Right cardiac atrium (tissue), 5 donors: ENCODE results near the gene SAMD1. TPM values are rescaled to one million over a fixed set of nuclear protein-coding genes. Genes with fewer than 3 reads are reported as not detected.
"Not testable (repeated sequence)": the region's sequence is repeated elsewhere in the genome, so short reads cannot be mapped to it uniquely, and the experiment has no call there.

Source experiments
- ATAC-seq, 2 donors: fragments of 200-7000 bp; cut with Tn5 transposase; one replicate each; pipeline versions ENCODE4 v1.8.0 to v1.9.1; 2020; ENCODE audit warnings: moderate library complexity in 2 of 2, mild to moderate bottlenecking in 1 of 2
- DNase-seq, 3 donors: peaks; one replicate each; pipeline ENCODE4 v3.0.0-alpha.2; 2020
- H3K27ac ChIP-seq: one replicate; pipeline ENCODE4 v1.5.1; 2013; ENCODE audit warnings: mild to moderate bottlenecking, low read length, control low read depth, moderate library complexity
- H3K27me3 ChIP-seq: one replicate; pipeline ENCODE4 v1.6.1; 2013; ENCODE audit not compliant: control insufficient read depth, insufficient read depth
- H3K4me1 ChIP-seq: one replicate; pipeline ENCODE4 v1.6.1; 2013; ENCODE audit warnings: low read length; ENCODE audit not compliant: control insufficient read depth, insufficient read depth
- H3K4me3 ChIP-seq: one replicate; pipeline ENCODE4 v1.5.1; 2013; ENCODE audit warnings: low read length, control low read depth
- H3K9me3 ChIP-seq: one replicate; pipeline ENCODE4 v1.6.1; 2013; ENCODE audit warnings: low read length; ENCODE audit not compliant: control insufficient read depth
- WGBS: extraction: QIAGEN DNeasy Blood & Tissue Kit; methylation state at CpG from one replicate; pipeline ENCODE4 v1.1.7; 2013; 5-methylcytosine and 5-hydroxymethylcytosine counted together
- intact Hi-C, 4 donors: fragments of 100-400 bp; cut with DNase I; formaldehyde crosslinking; loops; one replicate each; pipeline versions ENCODE4 v1.11.0 to v1.14.0; 2022 to 2023
- polyA plus RNA-seq: library from polyadenylated mRNA; stranded (reverse); fragments of 200-250 nt; gene quantifications from one replicate; pipeline ENCODE4 v1.2.3, GENCODE V29; 2013
- total RNA-seq, 4 donors: library from RNA; stranded (reverse); fragmentation: NEBNext Ultra II Directional; extraction: Animal tissue kit (Norgen Biotek cat#: 25700); gene quantifications; one replicate each; pipeline ENCODE4 v1.2.1, GENCODE V29; 2021
- donor health status: healthy with polysubstance abuse.
- donor health status: DM: no; HTN: yes; CAD: no.
- donor health status: DM: no; HTN: no; CAD: no.
- donor health status: DM: no; HTN: yes; CAD: no; lungs with severe emphysema.
- donor health status: DM: yes; HTN: yes; CAD: no.

The SAMD1 gene
- total and polyA plus RNA-seq, 5 donors: 32.2 to 53.8 (median 40.6) TPM

GRCh38 chr19:14050512-14050911, 40.0 kb downstream of the SAMD1 start:
- DNase-seq (no peak), ATAC-seq (no peak)
- Histone ChIP-seq H3K9me3 (no peaks in the 10 kb centered on the region), H3K4me3 (no peak overlapping the region), H3K27me3 (no peaks in the 10 kb centered on the region), H3K27ac (no peak overlapping the region), H3K4me1 (no peaks in the 10 kb centered on the region)
- over 99% methylated on average over 4 of the region's 4 CpGs for WGBS
- intact Hi-C loops: no loop called here

GRCh38 chr19:14048443-14049153, 42.0 kb downstream of the SAMD1 start:
- no peak overlapping the region for H3K27ac ChIP-seq
- no peaks in the 10 kb centered on the region for H3K9me3 ChIP-seq
- no peaks in the 10 kb centered on the region for H3K4me1 ChIP-seq
- peak; percentile 49 to 56 for ATAC-seq
- intact Hi-C loops: loop anchor here in 1 of 4 donors (10.0 kb wide), 1 partner anchor 164 kb away; no protein-coding TSS in a partner anchor
- 82% methylated on average over 8 of the region's 8 CpGs for WGBS
- peak; percentile 46 to 82 (median 80) for DNase-seq
- H3K4me3 ChIP-seq: no peak overlapping the region
- no peaks in the 10 kb centered on the region for H3K27me3 ChIP-seq

- intact Hi-C loops: loop anchor here in 1 of 4 donors (10.0 kb wide), 1 partner anchor 163 kb away; no protein-coding TSS in a partner anchor
- WGBS: 96% methylated on average over 10 of the region's 10 CpGs
Measured at GRCh38 chr19:14047866-14048265, 42.7 kb downstream of the SAMD1 start.

GRCh38 chr19:14042659-14043608, 47.6 kb downstream of the SAMD1 start:
- DNase-seq (peak in 2 of 3 donors; percentile 47 to 60), ATAC-seq (peak; percentile 84)
- H3K9me3 ChIP-seq, H3K4me1 ChIP-seq, H3K27me3 ChIP-seq, H3K4me3 ChIP-seq: not testable (repeated sequence)
- intact Hi-C loops: loop anchor here in 1 of 4 donors (10.0 kb wide), 1 partner anchor 158 kb away; no protein-coding TSS in a partner anchor
- H3K27ac ChIP-seq: peak overlapping the region; percentile 1
- WGBS: 51% methylated on average over 19 of the region's 19 CpGs

More at GRCh38 chr19:14047866-14048265, 42.7 kb downstream of the SAMD1 start:
- not testable (repeated sequence) for H3K9me3 ChIP-seq, H3K4me3 ChIP-seq, DNase-seq, H3K4me1 ChIP-seq, H3K27ac ChIP-seq, H3K27me3 ChIP-seq, ATAC-seq

GRCh38 chr19:14039181-14039580, 51.4 kb downstream of the SAMD1 start:
- H3K4me1 ChIP-seq: peaks cover 2% of the 10 kb centered on the region
- no peaks in the 10 kb centered on the region for H3K27me3 ChIP-seq
- 94% methylated on average over 7 of the region's 7 CpGs for WGBS
- intact Hi-C loops: no loop called here
- DNase-seq (no peak), ATAC-seq (no peak)
- no peak overlapping the region for H3K4me3 ChIP-seq
- H3K9me3 ChIP-seq: no peaks in the 10 kb centered on the region
- no peak overlapping the region for H3K27ac ChIP-seq

Other genes starting within 250 kb of the SAMD1 start
- gene NANOS3, start 213.6 kb downstream of the SAMD1 start, total RNA-seq: 1 to 10 TPM in 2 of 4 donors, under 1 TPM in 1, not detected in 1; 0.86 to 2.1 (median 1.4) TPM
- 1.7 TPM for gene NANOS3, start 213.6 kb downstream of the SAMD1 start, polyA plus RNA-seq
- 1 to 10 TPM in 1 of 4 donors, under 1 TPM in 3; 0.40 to 1.2 (median 0.80) TPM for gene BRME1, start 184.6 kb downstream of the SAMD1 start, total RNA-seq
- 0.48 TPM for gene BRME1, start 184.6 kb downstream of the SAMD1 start, polyA plus RNA-seq
- 10 to 100 TPM; 21.6 to 26.2 (median 22.3) TPM for gene CC2D1A, start 184.6 kb downstream of the SAMD1 start, total RNA-seq
- gene CC2D1A, start 184.6 kb downstream of the SAMD1 start, polyA plus RNA-seq: 22.9 TPM
- gene PODNL1, start 152.3 kb downstream of the SAMD1 start, total RNA-seq: 1 to 10 TPM; 1.4 to 3.2 (median 2.2) TPM
- gene PODNL1, start 152.3 kb downstream of the SAMD1 start, polyA plus RNA-seq: 1.9 TPM
- gene DCAF15, start 138.2 kb downstream of the SAMD1 start, total RNA-seq: 10 to 100 TPM; 20.3 to 24.1 (median 21.1) TPM
- gene DCAF15, start 138.2 kb downstream of the SAMD1 start, polyA plus RNA-seq: 21.5 TPM
- gene RFX1, start 84.4 kb downstream of the SAMD1 start, total RNA-seq: 10 to 100 TPM; 10.9 to 15.6 (median 13.5) TPM
- 7.0 TPM for gene RFX1, start 84.4 kb downstream of the SAMD1 start, polyA plus RNA-seq
- gene RLN3, start 62.6 kb downstream of the SAMD1 start, total RNA-seq: not detected
- gene RLN3, start 62.6 kb downstream of the SAMD1 start, polyA plus RNA-seq: not detected
- gene IL27RA, start 59.0 kb downstream of the SAMD1 start, total RNA-seq: 1 to 10 TPM; 3.3 to 4.7 (median 3.7) TPM
- 3.4 TPM for gene IL27RA, start 59.0 kb downstream of the SAMD1 start, polyA plus RNA-seq
- gene PALM3, start 28.7 kb downstream of the SAMD1 start, total RNA-seq: under 1 TPM; 0.38 to 0.58 (median 0.48) TPM
- gene PALM3, start 28.7 kb downstream of the SAMD1 start, polyA plus RNA-seq: 0.45 TPM
- gene MISP3, start 18.0 kb downstream of the SAMD1 start, total RNA-seq: 10 to 100 TPM in 1 of 4 donors, 1 to 10 TPM in 3; 6.4 to 10.3 (median 9.2) TPM
- gene MISP3, start 18.0 kb downstream of the SAMD1 start, polyA plus RNA-seq: 11.1 TPM
- gene C19orf67, start 5.0 kb downstream of the SAMD1 start, total RNA-seq: not detected
- gene C19orf67, start 5.0 kb downstream of the SAMD1 start, polyA plus RNA-seq: not detected
- gene PRKACA, start 27.0 kb upstream of the SAMD1 start, total RNA-seq: 100 to 1,000 TPM; 351 to 412 (median 373) TPM
- 256 TPM for gene PRKACA, start 27.0 kb upstream of the SAMD1 start, polyA plus RNA-seq
- 1 to 10 TPM in 3 of 4 donors, under 1 TPM in 1; 0.56 to 1.4 (median 1.2) TPM for gene ASF1B, start 45.8 kb upstream of the SAMD1 start, total RNA-seq
- gene ASF1B, start 45.8 kb upstream of the SAMD1 start, polyA plus RNA-seq: 0.29 TPM
- 10 to 100 TPM; 28.4 to 36.9 (median 34.0) TPM for gene ADGRL1, start 115.4 kb upstream of the SAMD1 start, total RNA-seq
- 20.1 TPM for gene ADGRL1, start 115.4 kb upstream of the SAMD1 start, polyA plus RNA-seq